IMR-90 (cell line): Measurements from ENCODE around the gene ASCL3. TPM values are rescaled to one million over a fixed set of nuclear protein-coding genes. Genes with fewer than 3 reads are reported as not detected.

Experiments
- ATAC-seq: fragments of 200-7000 bp; cut with Tn5 transposase; 2 replicates; pipeline ENCODE4 v1.9.1; 2020; ENCODE audit warnings: low read depth, mild to moderate bottlenecking, moderate library complexity
- BruUV-seq: library from RNA; stranded (reverse); fragments of 400-500 nt; replicated peaks from 2 replicates; lab custom pipeline; 2021; lab: Mats Ljungman, UMichigan
- CTCF ChIA-PET: fragments of 300-600 bp; formaldehyde crosslinking; extraction: SDS; loops from one replicate; lab custom pipeline; 2021; ENCODE audit warnings: antibody characterized with exemption; lab: Yijun Ruan, JAX
- POLR2A ChIA-PET: fragments of 300-600 bp; sonication (Branson Sonifier 250); formaldehyde crosslinking; loops from one replicate; lab custom pipeline; 2022; ENCODE audit warnings: antibody characterized with exemption; ENCODE audit not compliant: unreplicated experiment; lab: Charles Lee
- DNase-seq: peaks from one replicate; pipeline ENCODE4 v3.0.0; 2013
- H2AFZ ChIP-seq: replicated peaks from 2 replicates; pipeline ENCODE3; 2013; ENCODE audit warnings: low read length, mild to moderate bottlenecking; ENCODE audit not compliant: poor library complexity
- H2AK5ac ChIP-seq: 2 replicates; pipeline ENCODE4 v1.6.1; 2013; ENCODE audit warnings: low read depth, low read length, inconsistent platforms
- H2AK9ac ChIP-seq: replicated peaks from 2 replicates; pipeline ENCODE3; 2013; ENCODE audit warnings: mild to moderate bottlenecking, low read depth, low read length, moderate library complexity; ENCODE audit not compliant: poor library complexity
- H2BK120ac ChIP-seq: 2 replicates; pipeline ENCODE4 v1.6.1; 2013; ENCODE audit warnings: low read depth, low read length, inconsistent platforms
- H2BK15ac ChIP-seq: 3 replicates; pipeline ENCODE4 v1.6.1; 2013; ENCODE audit warnings: low read depth, low read length, inconsistent platforms
- H2BK20ac ChIP-seq: 2 replicates; pipeline ENCODE4 v1.6.1; 2013; ENCODE audit warnings: low read depth, mild to moderate bottlenecking, inconsistent platforms, low read length, moderate library complexity
- H2BK5ac ChIP-seq: 2 replicates; pipeline ENCODE4 v1.6.1; 2013; ENCODE audit warnings: mild to moderate bottlenecking, low read depth, low read length, inconsistent platforms; ENCODE audit not compliant: poor library complexity, severe bottlenecking
- H3K14ac ChIP-seq: replicated peaks from 2 replicates; pipeline ENCODE4 v1.6.1; 2013; ENCODE audit warnings: low read depth, low read length, inconsistent platforms
- H3K18ac ChIP-seq: 2 replicates; pipeline ENCODE4 v1.6.1; 2013; ENCODE audit warnings: low read depth, low read length, control low read depth
- H3K23ac ChIP-seq: 2 replicates; pipeline ENCODE4 v1.6.1; 2013; ENCODE audit warnings: low read depth, low read length, inconsistent platforms
- H3K27ac ChIP-seq: 2 replicates; pipeline ENCODE4 v1.5.1; 2013; ENCODE audit warnings: mild to moderate bottlenecking, control low read depth, low read length; ENCODE audit not compliant: insufficient read depth
- H3K27me3 ChIP-seq: 2 replicates; pipeline ENCODE4 v1.6.1; 2013; ENCODE audit warnings: low read length; ENCODE audit not compliant: control insufficient read depth, insufficient read depth
- H3K36me3 ChIP-seq: 2 replicates; pipeline ENCODE4 v1.6.1; 2013; ENCODE audit warnings: low read length, mixed read lengths; ENCODE audit not compliant: control insufficient read depth, insufficient read depth
- H3K4ac ChIP-seq: 2 replicates; pipeline ENCODE4 v1.6.1; 2013; ENCODE audit warnings: low read depth, low read length, inconsistent platforms
- H3K4me1 ChIP-seq: 2 replicates; pipeline ENCODE4 v1.6.1; 2013; ENCODE audit warnings: low read length, mixed read lengths; ENCODE audit not compliant: control insufficient read depth, insufficient read depth
- H3K4me2 ChIP-seq: 2 replicates; pipeline ENCODE4 v1.6.1; 2013; ENCODE audit warnings: low read depth, mild to moderate bottlenecking, control low read depth, low read length, moderate library complexity
- H3K4me3 ChIP-seq: 2 replicates; pipeline ENCODE4 v1.5.1; 2013; ENCODE audit warnings: low read depth, mild to moderate bottlenecking, control low read depth, low read length, moderate library complexity; ENCODE audit not compliant: insufficient read depth
- H3K56ac ChIP-seq: 2 replicates; pipeline ENCODE4 v1.6.1; 2013; ENCODE audit warnings: low read length, inconsistent platforms; ENCODE audit not compliant: insufficient read depth; ENCODE audit errors: extremely low read depth
- H3K79me1 ChIP-seq, 2 experiments: 2 replicates each; pipeline ENCODE4 v1.6.1; 2013; ENCODE audit warnings: low read length in 2 of 2, inconsistent platforms in 1 of 2, low read depth in 1 of 2
- H3K9ac ChIP-seq: 2 replicates; pipeline ENCODE4 v1.6.1; 2013; ENCODE audit warnings: low read depth, low read length, control low read depth
- H3K9me1 ChIP-seq: 2 replicates; pipeline ENCODE4 v1.6.1; 2013; ENCODE audit warnings: low read length, inconsistent platforms; ENCODE audit not compliant: insufficient read depth
- H3K9me3 ChIP-seq: 2 replicates; pipeline ENCODE4 v1.6.1; 2013; ENCODE audit warnings: low read length; ENCODE audit not compliant: control insufficient read depth, insufficient read depth
- H4K20me1 ChIP-seq: 2 replicates; pipeline ENCODE4 v1.6.1; 2013; ENCODE audit warnings: low read length, inconsistent platforms; ENCODE audit not compliant: insufficient read depth
- H4K5ac ChIP-seq: 2 replicates; pipeline ENCODE4 v1.6.1; 2013; ENCODE audit warnings: mild to moderate bottlenecking, low read depth, low read length, control low read depth
- H4K8ac ChIP-seq, 2 experiments: 2 replicates each; pipeline ENCODE4 v1.6.1; 2013; ENCODE audit warnings: low read depth in 2 of 2, low read length in 2 of 2, control low read depth in 1 of 2, inconsistent platforms in 1 of 2
- H4K91ac ChIP-seq: 2 replicates; pipeline ENCODE4 v1.6.1; 2013; ENCODE audit warnings: low read depth, low read length, inconsistent platforms; ENCODE audit not compliant: insufficient read depth
- CEBPB ChIP-seq: IDR thresholded peaks from 2 replicates; pipeline ENCODE4 v1.6.1; 2012; ENCODE audit warnings: low read depth, low read length, improper control_type of control experiment
- CTCF ChIP-seq: conservative IDR thresholded peaks from 2 replicates; pipeline ENCODE4 v1.5.1; 2012; ENCODE audit warnings: mild to moderate bottlenecking, low read depth, low read length, improper control_type of control experiment
- MAZ ChIP-seq: IDR thresholded peaks from 2 replicates; pipeline ENCODE4 v1.6.1; 2012; ENCODE audit warnings: low read depth, mild to moderate bottlenecking, low read length, improper control_type of control experiment, moderate library complexity, borderline replicate concordance
- MXI1 ChIP-seq: IDR thresholded peaks from 2 replicates; pipeline ENCODE4 v1.6.1; 2012; ENCODE audit warnings: low read depth, mild to moderate bottlenecking, low read length, moderate library complexity, borderline replicate concordance
- POLR2A ChIP-seq: IDR thresholded peaks from 2 replicates; pipeline ENCODE4 v1.6.1; 2012; ENCODE audit warnings: mild to moderate bottlenecking, low read depth, low read length
- RFX5 ChIP-seq: IDR thresholded peaks from 2 replicates; pipeline ENCODE4 v1.8.0; 2012; ENCODE audit warnings: low read depth, mild to moderate bottlenecking, low read length, moderate library complexity
- SMC3 ChIP-seq: fragments of 150-350 bp; IDR thresholded peaks from 2 replicates; pipeline ENCODE4 v1.6.1; 2016; ENCODE audit warnings: low read depth, mild to moderate bottlenecking, antibody characterized with exemption, low read length, moderate library complexity
- USF2 ChIP-seq: fragments of 150-350 bp; IDR thresholded peaks from 2 replicates; pipeline ENCODE4 v1.6.1; 2017; ENCODE audit warnings: mild to moderate bottlenecking, antibody characterized with exemption, low read length, low read depth
- WGBS, 2 experiments: methylation state at CpG; one replicate each; pipeline versions ENCODE4 v1.1.5 to v1.1.7; 2013; ENCODE audit warnings: missing lambda C conversion rate in 2 of 2; ENCODE audit not compliant: insufficient read length in 1 of 2; ENCODE audit errors: extremely low coverage in 2 of 2; 5-methylcytosine and 5-hydroxymethylcytosine counted together
- dilution Hi-C: fragments of 300-500 bp; cut with HindIII; formaldehyde crosslinking; loops from one replicate; pipeline ENCODE4 v1.14.3; 2018; ENCODE audit warnings: low sequenced_read_pairs; ENCODE audit not compliant: unreplicated experiment
- in situ Hi-C: fragments of 300-500 bp; cut with MboI; formaldehyde crosslinking; loops from 3 replicates; pipeline ENCODE4 v1.14.3; 2019; ENCODE audit warnings: low sequenced_read_pairs, inconsistent platforms, mixed read lengths
- intact Hi-C: fragments of 100-400 bp; cut with micrococcal nuclease; formaldehyde crosslinking; loops from 2 replicates; pipeline ENCODE4 v1.10.0; 2022
- polyA plus RNA-seq, 3 experiments: library from polyadenylated mRNA; depleted of rRNA; stranded (reverse); fragments of >200 nt; gene quantifications; 2 replicates each; pipeline ENCODE4 v1.2.3, GENCODE V29; 2012; ENCODE audit warnings: low replicate concordance in 1 of 3
- total RNA-seq: library from RNA; depleted of rRNA; stranded (reverse); fragments of >200 nt; gene quantifications from 2 replicates; pipeline ENCODE4 v1.2.3, GENCODE V29; 2012

ASCL3 gene
- total and polyA plus RNA-seq, 2 of the 4 experiments (the other 2 are of a cell fraction): not detected

DNA sequence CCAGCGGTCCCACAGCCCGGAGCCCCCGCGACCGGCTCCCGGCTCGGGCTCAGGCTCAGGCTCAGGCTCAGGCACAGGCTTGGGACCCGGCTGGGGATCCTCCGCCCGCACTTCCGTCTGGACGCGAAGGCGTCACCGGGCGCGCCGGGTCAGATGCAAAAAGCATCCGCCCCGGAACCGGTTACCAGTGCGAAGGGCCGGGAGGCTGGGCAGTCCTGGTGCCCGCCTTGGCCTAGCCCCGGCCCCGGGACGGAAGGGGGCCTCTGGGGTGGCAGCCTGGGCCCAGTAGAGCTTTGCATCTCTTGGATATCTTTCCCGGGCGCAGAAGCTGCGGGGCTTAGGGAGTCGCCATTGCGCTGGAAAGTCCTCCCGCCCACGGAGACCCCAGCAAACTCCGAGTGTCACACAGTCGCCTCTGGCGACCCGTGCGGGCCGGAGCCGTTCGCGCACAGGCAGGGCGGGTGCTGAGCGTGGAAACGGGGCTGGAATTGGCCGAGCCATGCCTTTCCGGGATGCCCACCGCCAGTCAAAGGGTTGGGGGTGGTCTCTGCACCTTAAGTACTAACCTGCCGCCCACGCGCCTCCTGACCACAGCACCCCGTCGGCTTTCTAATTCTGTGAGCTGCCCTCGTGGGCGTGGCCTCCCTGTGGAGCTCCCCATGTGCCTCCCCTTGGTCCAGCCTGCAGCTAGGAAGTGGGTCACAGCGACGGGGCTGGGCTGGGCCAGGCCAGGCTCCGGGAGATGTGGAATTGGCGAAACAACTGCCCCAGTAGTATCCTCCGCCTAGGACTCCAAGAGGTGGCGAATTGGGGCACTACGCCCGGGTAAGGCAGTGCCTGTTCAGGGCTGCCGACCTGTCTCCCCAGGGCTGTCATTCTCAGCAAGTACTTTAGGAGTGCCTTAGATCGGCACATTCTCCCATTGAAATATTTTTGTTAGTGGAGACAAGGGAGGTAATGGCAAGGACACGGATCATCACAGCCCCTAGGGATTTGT is 21.8 kb upstream of the ASCL3 start, which contains the start of gene TMEM9B:
Gene TMEM9B (minus strand): TSS at position 119 of the 997 bp plus-strand sequence. CDS start 129 bp downstream, outside the sequence.
- peak within 1 kb of the TSS; percentile 61 for H2BK5ac ChIP-seq
- no peaks in the 10 kb centered on the region for H3K9me3 ChIP-seq
- H2BK15ac ChIP-seq: peak within 1 kb of the TSS; percentile 9; the same call in 1 of the 3 replicates
- peak within 1 kb of the TSS; percentile 99 for H3K4me2 ChIP-seq
- peak within 1 kb of the TSS; percentile 93 to 99 for H4K8ac ChIP-seq
- peak within 1 kb of the TSS; percentile 98 for H2AK9ac ChIP-seq
- ChIA-PET CTCF (interaction anchor here (0.6 to 1.8 kb wide), 3 partner anchors 61 to 173 kb away, joined by 3 to 5 read pairs (median 3); no protein-coding TSS in a partner anchor), POLR2A (interaction anchor here (0.6 kb wide), 1 partner anchor 256 kb away, joined by 3 read pairs; no protein-coding TSS in a partner anchor)
- H4K20me1 ChIP-seq: no peaks in the 10 kb centered on the region
- peak within 1 kb of the TSS; percentile 98 for H2AFZ ChIP-seq
- peak within 1 kb of the TSS; percentile 88 for H4K91ac ChIP-seq
- peak within 1 kb of the TSS; percentile 93 for H3K14ac ChIP-seq
- 0% methylated on average over 50 of the region's 67 CpGs; no CpG with 5 or more reads in 1 of the 2 experiments for WGBS, 2 experiments
- H3K4ac ChIP-seq: peak within 1 kb of the TSS; percentile 92
- 0 out of 2 replicates have a peak, but pooled peaks cover 4% of the 10 kb centered on the region for H3K9me1 ChIP-seq
- in situ Hi-C loops: loop anchor here (25.0 kb wide), 1 partner anchor 727 kb away; no protein-coding TSS in a partner anchor
- H2BK120ac ChIP-seq: peak within 1 kb of the TSS; percentile 36; the same call in 1 of the 2 replicates
- peaks cover 18 to 46% of the 10 kb centered on the region in 2 experiments for H3K79me1 ChIP-seq
- peak within 1 kb of the TSS; percentile 69 for H3K56ac ChIP-seq
- H3K36me3 ChIP-seq: no peaks in the 10 kb centered on the region
- intact Hi-C loops: loop anchor here (1.0 to 5.0 kb wide), 2 partner anchors 92 to 173 kb away; no protein-coding TSS in a partner anchor
- no peak within 1 kb of the TSS for H2BK20ac ChIP-seq
- peak within 1 kb of the TSS; percentile 60 for H2AK5ac ChIP-seq
- H3K18ac ChIP-seq: peak within 1 kb of the TSS; percentile 26; the same call in 1 of the 2 replicates
- no TSS peak for BruUV-seq
- peak within 1 kb of the TSS; percentile 63 for H3K4me3 ChIP-seq
- dilution Hi-C loops: no loop called here
- peaks cover 6% of the 10 kb centered on the region for H3K4me1 ChIP-seq
- TF ChIP-seq POLR2A (peak; percentile 72), MAZ (peak; percentile 31; the same call in 1 of the 2 replicates), CEBPB (no peak), USF2 (peak; percentile 65), MXI1 (peak; percentile 90; the same call in 1 of the 2 replicates), SMC3 (no peak), CTCF (no peak), RFX5 (no peak)
- peak within 1 kb of the TSS; percentile 89 for H4K5ac ChIP-seq
- DNase-seq: peak; percentile 79
- ATAC-seq: peak; percentile 91
- peak within 1 kb of the TSS; percentile 81 for H3K23ac ChIP-seq
- peak within 1 kb of the TSS; percentile 85 for H3K27ac ChIP-seq
- H3K27me3 ChIP-seq: no peaks in the 10 kb centered on the region
- peak within 1 kb of the TSS; percentile 82 for H3K9ac ChIP-seq
